ENCODE data around the gene SOX13.

Gene SOX13

GRCh38 chr1:204106825-204107224 is 33.9 kb downstream of the SOX13 start:
- DNase-seq (ENCODE audit: low read depth in 3 of 3), result no peak

GRCh38 chr1:204107892-204108291 is 35.0 kb downstream of the SOX13 start:
- DNase-seq (ENCODE audit: low read depth in 3 of 3), result no peak

DNA sequence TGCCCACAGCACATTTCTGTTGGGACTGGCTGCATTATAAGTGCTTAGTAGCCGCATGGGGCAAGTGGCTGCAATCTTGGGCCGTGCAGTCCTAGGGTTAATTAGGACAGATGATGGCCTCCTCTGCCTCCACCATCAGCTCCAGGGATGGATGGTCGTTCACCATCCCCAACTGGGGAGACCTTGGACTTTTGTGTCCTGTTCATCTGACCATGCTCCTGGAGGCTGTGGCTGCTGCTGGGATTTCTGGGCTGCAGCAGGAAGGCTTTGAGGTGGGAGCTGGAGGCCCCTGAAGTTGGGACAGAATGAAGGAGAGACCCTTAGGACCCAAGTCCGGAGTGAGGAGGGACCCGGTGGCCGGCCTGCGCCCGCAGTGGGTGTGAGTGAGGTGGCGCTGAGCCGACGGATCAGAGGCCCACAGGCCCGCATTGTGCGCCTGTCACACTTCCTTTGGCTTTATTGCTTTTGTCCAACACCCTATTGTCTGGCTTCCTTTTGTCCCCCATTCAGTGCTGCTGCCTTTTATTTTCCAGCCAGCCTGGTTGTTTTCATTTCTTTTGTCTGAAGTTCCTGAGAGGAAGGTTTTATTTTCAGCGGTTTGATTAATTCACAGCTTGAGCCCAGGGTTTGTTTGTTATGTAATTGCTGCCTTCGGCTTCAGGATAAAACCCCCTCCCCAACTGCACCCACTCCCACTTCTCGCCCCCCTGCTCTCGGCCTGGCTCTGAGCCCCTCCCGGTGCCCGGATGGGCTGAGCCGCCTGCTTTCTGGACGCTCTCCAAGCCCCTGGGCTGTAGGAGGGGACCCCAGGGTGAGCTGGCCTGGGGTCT is 35.6 kb downstream of the SOX13 start:
- DNase-seq (ENCODE audit: low read depth in 3 of 3), result no peak

DNA sequence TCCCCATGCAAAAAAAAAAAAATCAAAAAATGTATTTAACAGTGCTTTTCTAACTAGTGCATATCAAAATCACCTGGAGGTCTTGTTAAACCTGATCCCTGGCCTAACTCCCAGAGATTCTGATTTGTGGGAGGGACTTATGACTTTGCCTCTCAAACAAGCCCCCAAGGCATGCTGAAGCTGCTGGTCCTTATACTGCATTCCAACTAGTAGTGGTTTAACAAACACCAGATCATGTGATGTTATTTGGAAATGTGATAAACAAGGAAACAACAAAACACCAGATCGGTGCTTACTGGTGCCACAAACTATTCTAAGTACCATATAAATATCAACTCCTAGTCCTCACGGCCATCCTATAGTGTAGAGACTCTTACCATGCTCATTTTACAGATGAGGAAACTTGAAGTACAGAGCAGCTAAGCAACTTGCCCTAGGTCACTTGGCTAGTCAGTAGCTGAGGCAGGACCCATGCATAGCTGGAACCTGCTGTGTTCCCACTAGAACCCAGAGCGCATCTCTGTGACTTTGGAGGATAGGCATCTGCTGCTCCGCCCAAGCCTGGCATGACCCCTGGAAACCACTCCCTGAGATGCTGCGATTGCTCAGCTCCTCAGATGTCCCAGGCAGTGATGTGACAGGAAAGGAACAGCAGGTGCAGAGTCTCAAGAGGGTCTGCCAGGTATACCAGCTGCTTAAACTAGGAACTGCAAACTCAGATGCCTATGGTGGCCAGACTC is 38.1 kb downstream of the SOX13 start:
- DNase-seq (ENCODE audit: low read depth in 3 of 3), result no peak

- no peak for DNase-seq (ENCODE audit: low read depth in 3 of 3)
Observed at GRCh38 chr1:204112876-204113730, 40.2 kb downstream of the SOX13 start.

DNA sequence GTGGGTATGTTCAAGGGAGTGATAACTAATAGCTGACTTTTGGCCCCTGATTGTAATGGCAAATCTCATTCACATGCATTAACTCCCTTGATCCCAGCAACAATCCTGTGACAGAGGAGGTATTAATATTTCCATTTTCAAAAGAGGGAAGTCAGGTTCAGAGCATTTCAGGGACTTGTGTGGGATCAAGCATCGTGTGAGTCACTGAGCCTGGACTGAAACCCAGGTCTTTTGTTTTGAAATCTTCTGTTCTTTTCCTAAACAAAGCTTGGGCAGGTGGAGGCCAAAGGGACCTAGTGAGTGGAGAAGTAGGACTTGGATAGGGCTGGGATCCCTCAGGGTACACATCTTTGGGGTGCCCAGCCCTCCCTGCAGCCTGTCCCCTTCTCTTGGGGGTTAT is 41.0 kb downstream of the SOX13 start:
- no peak for DNase-seq (ENCODE audit: low read depth in 3 of 3)

GRCh38 chr1:204114606-204115005 is 41.7 kb downstream of the SOX13 start:
- no peak for DNase-seq (ENCODE audit: low read depth in 3 of 3)

- DNase-seq (ENCODE audit: low read depth in 3 of 3), result no peak
Observed at GRCh38 chr1:204115116-204115515, 42.2 kb downstream of the SOX13 start.

DNA sequence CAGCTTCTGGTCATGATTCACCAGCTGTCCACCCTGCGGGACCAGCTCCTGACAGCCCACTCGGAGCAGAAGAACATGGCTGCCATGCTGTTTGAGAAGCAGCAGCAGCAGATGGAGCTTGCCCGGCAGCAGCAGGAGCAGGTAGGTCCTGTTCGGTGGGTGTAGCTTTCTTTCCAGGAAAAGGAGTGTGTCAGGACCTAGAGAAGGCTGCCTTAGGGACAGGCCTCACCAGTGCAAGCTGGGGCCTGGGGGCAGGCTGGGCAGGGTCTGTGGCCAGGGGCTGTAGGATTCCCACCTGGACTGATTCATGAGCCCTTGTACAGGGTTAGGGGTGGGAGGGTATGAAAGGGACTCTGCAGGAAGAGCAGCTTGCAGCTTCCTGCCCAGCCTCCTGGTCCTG is 43.6 kb downstream of the SOX13 start:
- no peak for DNase-seq (ENCODE audit: low read depth in 3 of 3)

GRCh38 chr1:204121840-204122555 is 49.1 kb downstream of the SOX13 start:
- DNase-seq (ENCODE audit: low read depth in 3 of 3), result no peak

DNA sequence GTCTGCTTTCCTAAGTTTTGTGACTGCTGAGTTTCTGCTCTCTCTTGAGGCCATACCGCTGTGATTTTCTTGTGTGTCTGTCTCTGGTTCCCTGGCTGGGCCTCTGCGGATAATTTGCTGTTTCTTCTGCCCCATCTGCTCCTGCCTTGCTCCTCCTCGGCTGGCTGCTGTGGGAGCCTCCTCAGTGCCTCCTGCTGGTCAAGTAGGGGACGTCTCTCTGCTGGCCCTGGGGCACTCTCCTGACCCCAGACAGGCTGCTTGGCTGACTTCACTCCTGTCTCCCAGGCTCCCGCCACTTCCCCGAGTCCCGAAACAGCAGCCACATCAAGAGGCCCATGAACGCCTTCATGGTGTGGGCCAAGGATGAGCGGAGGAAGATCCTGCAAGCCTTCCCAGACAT is 50.5 kb downstream of the SOX13 start:
- no peak for DNase-seq (ENCODE audit: low read depth in 3 of 3)

DNA sequence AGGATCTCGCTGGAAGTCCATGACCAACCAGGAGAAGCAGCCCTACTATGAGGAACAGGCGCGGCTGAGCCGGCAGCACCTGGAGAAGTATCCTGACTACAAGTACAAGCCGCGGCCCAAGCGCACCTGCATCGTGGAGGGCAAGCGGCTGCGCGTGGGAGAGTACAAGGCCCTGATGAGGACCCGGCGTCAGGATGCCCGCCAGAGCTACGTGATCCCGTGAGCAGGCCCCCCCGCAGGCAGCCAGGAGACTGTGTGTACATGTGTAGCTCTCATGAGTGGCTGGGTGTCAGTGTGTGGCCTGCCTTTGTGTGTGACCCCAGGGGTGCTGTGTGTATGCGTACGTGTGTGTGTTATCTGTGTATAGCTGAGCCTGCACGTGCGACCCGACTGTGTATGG is 51.7 kb downstream of the SOX13 start:
- DNase-seq (ENCODE audit: low read depth in 3 of 3), result no peak

DNA sequence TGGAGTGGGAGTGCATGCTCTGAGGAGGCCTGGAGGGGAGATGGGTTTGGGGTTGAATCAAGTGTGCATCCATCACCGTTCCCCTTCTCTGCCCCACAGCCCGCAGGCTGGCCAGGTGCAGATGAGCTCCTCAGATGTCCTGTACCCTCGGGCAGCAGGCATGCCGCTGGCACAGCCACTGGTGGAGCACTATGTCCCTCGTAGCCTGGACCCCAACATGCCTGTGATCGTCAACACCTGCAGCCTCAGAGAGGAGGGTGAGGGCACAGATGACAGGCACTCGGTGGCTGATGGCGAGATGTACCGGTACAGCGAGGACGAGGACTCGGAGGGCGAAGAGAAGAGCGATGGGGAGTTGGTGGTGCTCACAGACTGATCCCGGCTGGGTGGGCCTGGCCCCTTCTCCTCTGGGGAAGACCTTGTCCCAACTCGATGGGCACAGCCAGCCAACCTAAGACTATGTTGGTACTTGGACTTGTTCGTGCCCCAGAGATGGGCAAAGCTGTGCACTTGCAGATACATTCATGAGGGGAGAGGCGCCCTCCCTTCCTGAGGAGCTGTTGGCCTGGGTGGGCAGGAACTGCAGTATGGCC is 52.9 kb downstream of the SOX13 start:
- no peak for DNase-seq (ENCODE audit: low read depth in 3 of 3)

GRCh38 chr1:204126386-204126785 is 53.5 kb downstream of the SOX13 start:
- DNase-seq (ENCODE audit: low read depth in 3 of 3), result no peak

- no peak for DNase-seq (ENCODE audit: low read depth in 3 of 3)
Observed at GRCh38 chr1:204126956-204127355, 54.0 kb downstream of the SOX13 start.

GRCh38 chr1:204127597-204128242 is 54.8 kb downstream of the SOX13 start:
- no peak for DNase-seq (ENCODE audit: low read depth in 3 of 3)

DNA sequence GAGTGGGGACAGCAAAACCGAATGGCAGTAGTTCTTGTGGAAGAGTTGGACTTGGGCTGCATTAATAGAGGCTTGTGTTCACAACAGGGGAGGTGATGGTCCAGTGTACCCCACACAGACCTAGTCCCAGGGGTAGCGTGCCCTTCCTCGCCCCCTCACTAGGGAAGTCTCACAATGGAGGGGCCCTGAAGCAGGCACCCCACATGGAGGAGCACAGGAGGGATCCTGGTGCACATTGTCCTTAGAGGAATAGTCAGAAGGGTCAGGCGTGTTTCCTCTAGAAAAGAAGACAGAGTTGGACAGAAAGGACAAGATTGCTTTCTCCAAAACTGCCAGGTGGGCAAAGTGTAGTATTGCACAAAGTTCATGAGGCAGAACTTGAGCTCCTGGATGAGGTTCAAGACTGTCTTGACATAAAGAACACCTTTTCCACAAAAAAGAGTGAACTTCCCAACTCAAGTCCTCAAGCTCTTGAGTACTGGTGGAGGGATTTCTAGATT is 55.6 kb downstream of the SOX13 start:
- DNase-seq (ENCODE audit: low read depth in 3 of 3), result no peak

GRCh38 chr1:204128964-204129896 is 56.3 kb downstream of the SOX13 start:
- peak; percentile 13 to 53 (median 13) for DNase-seq (ENCODE audit: low read depth in 3 of 3)

- no peak for DNase-seq (ENCODE audit: low read depth in 3 of 3)
Observed at GRCh38 chr1:204130178-204130577, 57.3 kb downstream of the SOX13 start.

Data from stimulated activated CD4-positive, alpha-beta T cell treated with anti-CD3 and anti-CD28 coated beads, TNF-alpha, amount 100 ng/mL, for 24 hours (primary cell).